MCF 10A (cell line): ENCODE data around the gene P2RX6. TPM values are rescaled to one million over a fixed set of nuclear protein-coding genes. Genes with fewer than 3 reads are reported as not detected.
"Not testable (repeated sequence)": the region's sequence is repeated elsewhere in the genome, so short reads cannot be mapped to it uniquely, and the experiment has no call there.

Experiments used
- BruUV-seq: library from RNA; stranded (reverse); fragments of 400-500 nt; replicated peaks from 2 replicates; lab custom pipeline; 2021; lab: Mats Ljungman, UMichigan
- CTCF ChIA-PET: fragments of 300-600 bp; sonication (Branson Sonifier 250); formaldehyde crosslinking; extraction: SDS; loops from one replicate; lab custom pipeline; 2021; ENCODE audit warnings: antibody characterized with exemption, inconsistent platforms; lab: Yijun Ruan, JAX
- POLR2A ChIA-PET: fragments of 300-600, 350-650 bp; sonication (Branson Sonifier 250); formaldehyde crosslinking; extraction: SDS; loops from one replicate; lab custom pipeline; 2020; ENCODE audit warnings: antibody characterized with exemption, inconsistent platforms; lab: Yijun Ruan, JAX
- DNase-seq: peaks from one replicate; pipeline ENCODE4 v3.0.0-alpha.2; 2018; ENCODE audit not compliant: unreplicated experiment
- H3K27ac Mint-ChIP-seq: one replicate; pipeline ENCODE4 v1.8.0; 2022; ENCODE audit warnings: mild to moderate bottlenecking, low read depth, mixed read lengths; ENCODE audit not compliant: unreplicated experiment
- H3K27me3 Mint-ChIP-seq: one replicate; pipeline ENCODE4 v1.8.0; 2022; ENCODE audit warnings: mixed read lengths; ENCODE audit not compliant: insufficient read depth, unreplicated experiment
- H3K36me3 Mint-ChIP-seq: one replicate; pipeline ENCODE4 v1.8.0; 2022; ENCODE audit warnings: mild to moderate bottlenecking, moderate library complexity, mixed read lengths; ENCODE audit not compliant: insufficient read depth, unreplicated experiment
- H3K4me1 Mint-ChIP-seq: one replicate; pipeline ENCODE4 v1.8.0; 2022; ENCODE audit warnings: mixed read lengths; ENCODE audit not compliant: insufficient read depth, unreplicated experiment
- H3K4me3 Mint-ChIP-seq: one replicate; pipeline ENCODE4 v1.8.0; 2022; ENCODE audit warnings: mild to moderate bottlenecking, moderate library complexity, mixed read lengths; ENCODE audit not compliant: unreplicated experiment
- H3K9me3 Mint-ChIP-seq: one replicate; pipeline ENCODE4 v1.8.0; 2022; ENCODE audit warnings: mixed read lengths; ENCODE audit not compliant: unreplicated experiment
- CTCF ChIP-seq: fragments of 200-600 bp; IDR thresholded peaks from one replicate; pipeline ENCODE4 v1.8.0; 2022; ENCODE audit warnings: antibody characterized with exemption, mild to moderate bottlenecking; ENCODE audit not compliant: unreplicated experiment
- intact Hi-C: fragments of 100-400 bp; cut with micrococcal nuclease; formaldehyde crosslinking; loops from 2 replicates; pipeline ENCODE4 v1.14.1; 2022
- total RNA-seq: library from RNA; stranded (reverse); gene quantifications from 2 replicates; pipeline ENCODE4 v1.2.3, GENCODE V29; 2022

P2RX6 gene
- total RNA-seq, 1 experiment from 2014 or later = 0.19 TPM

- ChIA-PET POLR2A (interaction anchor here (0.7 to 3.0 kb wide), 7 partner anchors 12 to 78 kb away, joined by 3 to 26 read pairs (median 5); partner anchors contain the start of genes LRRC74B, LZTR1 and P2RX6), CTCF (interaction anchor here (0.8 to 3.2 kb wide), 4 partner anchors 23 to 118 kb away, joined by 3 to 12 read pairs (median 4); no protein-coding TSS in a partner anchor)
- TF ChIP-seq CTCF = no peak
- intact Hi-C loops = loop anchor here (5.0 kb wide), 1 partner anchor 116 kb away; no protein-coding TSS in a partner anchor
- Mint-ChIP-seq H3K4me3 (peak overlapping the region; percentile 87), H3K27ac (no peak overlapping the region), H3K27me3 (no peaks in the 10 kb centered on the region), H3K4me1 (peaks cover 10% of the 10 kb centered on the region), H3K9me3 (no peaks in the 10 kb centered on the region), H3K36me3 (peaks cover 13% of the 10 kb centered on the region)
- DNase-seq = no peak
- BruUV-seq = no TSS peak
Observed at GRCh38 chr22:21003782-21004181, 11.2 kb upstream of the P2RX6 start.

GRCh38 chr22:21009208-21009607, 5.8 kb upstream of the P2RX6 start:
- H3K36me3 Mint-ChIP-seq, CTCF ChIA-PET, DNase-seq, H3K4me3 Mint-ChIP-seq, H3K4me1 Mint-ChIP-seq, intact Hi-C loops, H3K9me3 Mint-ChIP-seq, H3K27ac Mint-ChIP-seq, H3K27me3 Mint-ChIP-seq, BruUV-seq: not testable (repeated sequence)
- POLR2A ChIA-PET = interaction anchor here (1.1 kb wide), 1 partner anchor 18 kb away, joined by 4 read pairs; no protein-coding TSS in a partner anchor

DNA sequence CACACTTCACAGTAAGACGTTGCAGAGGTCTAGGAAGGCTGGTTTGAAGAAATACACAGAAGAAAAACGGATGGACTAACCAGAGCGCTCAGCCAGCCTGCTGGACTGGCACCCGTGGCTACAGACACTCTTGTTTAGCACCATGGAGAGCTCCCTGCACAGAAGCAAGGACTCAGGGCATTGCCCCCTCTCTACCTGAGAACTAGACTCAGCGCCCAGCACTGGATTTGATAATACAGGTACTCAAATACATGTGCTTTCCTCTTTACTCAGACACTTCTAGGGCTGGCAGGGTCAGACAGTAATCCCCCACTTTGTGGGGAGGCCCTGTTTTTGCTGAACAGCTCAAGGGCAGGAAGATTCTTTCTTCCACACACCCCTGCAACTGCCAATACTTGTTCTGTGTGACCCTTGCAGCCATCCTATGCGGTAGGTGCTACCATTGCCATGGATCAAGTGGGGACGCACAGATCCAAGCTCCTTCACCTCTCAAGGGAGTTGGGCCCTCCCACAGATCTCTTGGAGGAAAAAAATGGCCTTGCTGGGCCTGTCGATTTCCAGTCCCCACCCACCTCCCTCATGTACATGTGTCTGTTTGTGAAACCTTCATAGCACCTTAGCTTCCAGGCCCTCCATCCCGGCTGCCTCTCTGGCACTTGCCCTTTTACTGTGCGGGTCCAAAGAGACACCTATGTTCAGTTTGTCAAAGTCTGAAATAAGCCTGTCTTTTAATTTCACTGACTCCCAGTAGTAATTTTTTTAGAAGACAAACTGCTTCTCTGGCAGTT, 5.1 kb upstream of the P2RX6 start:
- peak; percentile 74 for DNase-seq
- BruUV-seq = no TSS peak
- intact Hi-C loops = no loop called here
- Mint-ChIP-seq H3K9me3 (no peaks in the 10 kb centered on the region), H3K4me1 (peaks cover 5% of the 10 kb centered on the region), H3K27me3 (no peaks in the 10 kb centered on the region), H3K27ac (no peak overlapping the region), H3K4me3 (no peak overlapping the region), H3K36me3 (no peaks in the 10 kb centered on the region)
- ChIA-PET CTCF (no interaction called here), POLR2A (interaction anchor here (1.1 kb wide), 1 partner anchor 18 kb away, joined by 4 read pairs; no protein-coding TSS in a partner anchor)
- no peak for TF ChIP-seq CTCF

DNA sequence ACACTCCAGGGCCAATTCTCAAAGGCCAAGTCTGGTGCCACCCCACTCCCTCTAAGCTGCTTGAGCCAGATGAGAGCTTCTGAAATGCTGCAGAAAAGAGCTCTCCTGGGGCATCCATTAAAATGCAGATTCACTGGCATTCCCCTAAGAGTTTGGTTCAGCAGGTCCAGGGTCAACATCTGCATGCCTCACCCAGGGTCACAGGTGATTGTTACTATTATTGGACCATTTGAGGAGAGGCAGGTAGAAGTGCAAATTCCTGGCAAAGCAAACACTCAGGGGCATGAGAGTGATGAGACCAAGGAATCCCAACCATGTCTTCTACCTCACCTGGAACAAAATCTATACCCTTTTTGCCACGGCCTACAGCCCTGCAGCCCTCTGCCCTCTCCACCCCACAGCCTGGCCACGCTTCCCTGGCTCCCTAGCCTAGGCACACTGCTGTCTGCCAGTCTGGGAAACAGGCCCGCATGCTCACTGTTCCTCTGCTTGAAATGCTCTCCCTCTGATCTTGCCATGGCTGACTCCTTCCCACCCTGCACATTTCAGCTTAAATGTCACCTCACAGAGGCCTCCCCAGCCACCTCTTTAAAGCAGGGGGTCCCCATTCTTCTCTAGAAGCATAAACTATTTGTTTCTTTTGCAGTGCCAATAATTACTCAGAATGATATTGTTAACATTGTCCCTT, 4.4 kb upstream of the P2RX6 start:
- intact Hi-C loops = no loop called here
- Mint-ChIP-seq H3K27me3 (no peaks in the 10 kb centered on the region), H3K9me3 (no peaks in the 10 kb centered on the region), H3K36me3 (no peaks in the 10 kb centered on the region), H3K4me3 (no peak overlapping the region), H3K4me1 (peaks cover 12% of the 10 kb centered on the region), H3K27ac (no peak overlapping the region)
- no peak for DNase-seq
- BruUV-seq = no TSS peak
- TF ChIP-seq CTCF = no peak
- POLR2A ChIA-PET = no interaction called here
- CTCF ChIA-PET = no interaction called here
